Glomerular visceral epithelial cell (primary cell): ENCODE data around the gene NGEF.

Source experiments
- DNase-seq: peaks from one replicate; pipeline ENCODE4 v3.0.0-alpha.2; 2016; ENCODE audit errors: extremely low spot score

Gene NGEF

GRCh38 chr2:232967474-232967873 is 45.6 kb downstream of the NGEF start:
- no peak for DNase-seq

- peak; percentile 21 for DNase-seq
Measured at GRCh38 chr2:232966122-232966521, 46.9 kb downstream of the NGEF start.

- DNase-seq, result no peak
Measured at GRCh38 chr2:232963913-232964312, 49.1 kb downstream of the NGEF start.

- no peak for DNase-seq
Measured at GRCh38 chr2:232960862-232961261, 52.2 kb downstream of the NGEF start.

- DNase-seq, result no peak
Measured at GRCh38 chr2:232959139-232959538, 53.9 kb downstream of the NGEF start.

- no peak for DNase-seq
Measured at GRCh38 chr2:232957657-232958090, 55.4 kb downstream of the NGEF start.

GRCh38 chr2:232955856-232956255 is 57.2 kb downstream of the NGEF start:
- no peak for DNase-seq

GRCh38 chr2:232954691-232955090 is 58.4 kb downstream of the NGEF start:
- no peak for DNase-seq

GRCh38 chr2:232951891-232952290 is 61.2 kb downstream of the NGEF start:
- no peak for DNase-seq

- DNase-seq, result no peak
Measured at GRCh38 chr2:232951181-232951580, 61.9 kb downstream of the NGEF start.

GRCh38 chr2:232950751-232951150 is 62.3 kb downstream of the NGEF start:
- no peak for DNase-seq

- no peak for DNase-seq
Measured at GRCh38 chr2:232949016-232949415, 64.0 kb downstream of the NGEF start.

GRCh38 chr2:232942831-232943230 is 70.2 kb downstream of the NGEF start:
- DNase-seq, result no peak

- no peak for DNase-seq
Measured at GRCh38 chr2:232941912-232942594, 71.0 kb downstream of the NGEF start.

- DNase-seq, result no peak
Measured at GRCh38 chr2:232941400-232941799, 71.7 kb downstream of the NGEF start.

- DNase-seq, result no peak
Measured at GRCh38 chr2:232940724-232941123, 72.3 kb downstream of the NGEF start.

GRCh38 chr2:232937278-232937906 is 75.7 kb downstream of the NGEF start:
- peak; percentile 75 for DNase-seq

GRCh38 chr2:232931636-232932035 is 81.4 kb downstream of the NGEF start:
- DNase-seq, result no peak

- no peak for DNase-seq
Measured at GRCh38 chr2:232930059-232930400, 83.0 kb downstream of the NGEF start.

- DNase-seq, result no peak
Measured at GRCh38 chr2:232929303-232930058, 83.6 kb downstream of the NGEF start.

- DNase-seq, result no peak
Measured at GRCh38 chr2:232928551-232929302, 84.3 kb downstream of the NGEF start.
